SU-DHL-6 (cell line): ENCODE data around the gene MATK.

Experiments
- H2AFZ ChIP-seq: fragments of 200-600 bp; sonication (generic); 2 replicates; pipeline ENCODE4 v1.6.1; 2014; ENCODE audit warnings: low read depth, mild to moderate bottlenecking, moderate library complexity, mixed read lengths, antibody characterized with exemption, low read length; ENCODE audit not compliant: severe bottlenecking
- H3F3A ChIP-seq: fragments of 200-600 bp; shearing (Covaris generic); 2 replicates; pipeline ENCODE4 v1.6.0; 2016; ENCODE audit warnings: antibody characterized with exemption, mild to moderate bottlenecking; ENCODE audit not compliant: insufficient read depth
- H3K27ac ChIP-seq: fragments of 200-600 bp; sonication (generic); 2 replicates; pipeline ENCODE4 v1.5.1; 2016; ENCODE audit warnings: low read depth, mild to moderate bottlenecking, low read length, moderate library complexity, mixed read lengths
- H3K27me3 ChIP-seq: fragments of 200-600 bp; sonication (generic), shearing (Covaris generic); 2 replicates; pipeline ENCODE4 v1.6.0; 2014; ENCODE audit warnings: mild to moderate bottlenecking, low read length
- H3K36me3 ChIP-seq: fragments of 200-600 bp; sonication (generic); 2 replicates; pipeline ENCODE4 v1.6.1; 2014; ENCODE audit warnings: mild to moderate bottlenecking, low read length, mixed read lengths
- H3K4me2 ChIP-seq: fragments of 300-600, 200-600 bp; shearing (Covaris generic), sonication (generic); 2 replicates; pipeline ENCODE4 v1.6.0; 2014; ENCODE audit warnings: low read length, low read depth, mild to moderate bottlenecking; ENCODE audit not compliant: poor library complexity, severe bottlenecking
- H3K4me3 ChIP-seq: fragments of 200-600 bp; sonication (generic); 2 replicates; pipeline ENCODE4 v1.5.1; 2014; ENCODE audit warnings: antibody characterized with exemption, low read length, mild to moderate bottlenecking, mixed read lengths; ENCODE audit not compliant: insufficient read depth, poor library complexity, severe bottlenecking
- H3K79me2 ChIP-seq: fragments of 200-600 bp; sonication (generic); 2 replicates; pipeline ENCODE4 v1.6.1; 2014; ENCODE audit warnings: mild to moderate bottlenecking, low read length, moderate library complexity; ENCODE audit not compliant: insufficient read depth
- H3K9ac ChIP-seq: fragments of 200-600 bp; sonication (generic); 2 replicates; pipeline ENCODE4 v1.7.0; 2014; ENCODE audit warnings: mild to moderate bottlenecking, low read length
- H3K9me2 ChIP-seq: fragments of 200-600 bp; sonication (generic); replicated peaks from 2 replicates; pipeline ENCODE4 v1.6.1; 2014; ENCODE audit warnings: low read length; ENCODE audit not compliant: insufficient read depth
- H3K9me3 ChIP-seq: fragments of 200-600 bp; sonication (generic); 2 replicates; pipeline ENCODE4 v1.6.1; 2014; ENCODE audit warnings: low read length, mixed read lengths; ENCODE audit not compliant: insufficient read depth
- H4K20me1 ChIP-seq: fragments of 200-600 bp; sonication (generic); 2 replicates; pipeline ENCODE4 v1.6.1; 2014; ENCODE audit warnings: low read depth, mild to moderate bottlenecking, antibody characterized with exemption, low read length, moderate library complexity, mixed read lengths
- CTCF ChIP-seq: fragments of 200-600 bp; sonication (generic); IDR thresholded peaks from one replicate; pipeline ENCODE4 v1.5.1; 2017; ENCODE audit warnings: antibody characterized with exemption, mild to moderate bottlenecking, low read length, moderate library complexity; ENCODE audit not compliant: insufficient read depth, poor library complexity, severe bottlenecking
- EZH2phosphoT487 ChIP-seq: fragments of 200-600 bp; sonication (generic), shearing (Covaris generic); conservative IDR thresholded peaks from 2 replicates; pipeline ENCODE4 v1.6.1; 2018; ENCODE audit warnings: mild to moderate bottlenecking, antibody characterized with exemption, low read length, moderate library complexity, mixed read lengths

MATK gene

GRCh38 chr19:3782903-3783302 is 3.3 kb downstream of the MATK start:
- no peak overlapping the region for H3K4me2 ChIP-seq
- H3K9me3 ChIP-seq = peaks cover 11% of the 10 kb centered on the region; the same call in 1 of the 2 replicates
- H2AFZ ChIP-seq = no peak overlapping the region
- H3K27ac ChIP-seq = no peak overlapping the region
- no peaks in the 10 kb centered on the region for H3K36me3 ChIP-seq
- no peaks in the 10 kb centered on the region for H3K9me2 ChIP-seq
- no peaks in the 10 kb centered on the region for H3K79me2 ChIP-seq
- H3K4me3 ChIP-seq = no peak overlapping the region
- H4K20me1 ChIP-seq = no peaks in the 10 kb centered on the region
- TF ChIP-seq CTCF (no peak), EZH2phosphoT487 (no peak)
- no peaks in the 10 kb centered on the region for H3K27me3 ChIP-seq
- no peak overlapping the region for H3K9ac ChIP-seq
- no peaks in the 10 kb centered on the region for H3F3A ChIP-seq

GRCh38 chr19:3782330-3782729 is 3.9 kb downstream of the MATK start:
- no peak overlapping the region for H3K9ac ChIP-seq
- no peaks in the 10 kb centered on the region for H3K36me3 ChIP-seq
- no peaks in the 10 kb centered on the region for H3K9me2 ChIP-seq
- H3F3A ChIP-seq = no peaks in the 10 kb centered on the region
- no peaks in the 10 kb centered on the region for H3K79me2 ChIP-seq
- H3K4me3 ChIP-seq = no peak overlapping the region
- no peaks in the 10 kb centered on the region for H3K27me3 ChIP-seq
- no peak overlapping the region for H3K27ac ChIP-seq
- no peak for TF ChIP-seq CTCF
- TF ChIP-seq EZH2phosphoT487 = no peak
- H2AFZ ChIP-seq = no peak overlapping the region
- H3K9me3 ChIP-seq = peaks cover 11% of the 10 kb centered on the region; the same call in 1 of the 2 replicates
- H4K20me1 ChIP-seq = no peaks in the 10 kb centered on the region
- H3K4me2 ChIP-seq = no peak overlapping the region

GRCh38 chr19:3781603-3782002 is 4.6 kb downstream of the MATK start:
- TF ChIP-seq EZH2phosphoT487 = no peak
- TF ChIP-seq CTCF = no peak
- Histone ChIP-seq H3K27me3 (no peaks in the 10 kb centered on the region), H3K9ac (no peak overlapping the region), H3K4me2 (no peak overlapping the region), H3K9me3 (peaks cover 11% of the 10 kb centered on the region; the same call in 1 of the 2 replicates), H3K79me2 (no peaks in the 10 kb centered on the region), H3K27ac (no peak overlapping the region), H3K4me3 (no peak overlapping the region), H3K9me2 (no peaks in the 10 kb centered on the region), H3F3A (no peaks in the 10 kb centered on the region), H3K36me3 (no peaks in the 10 kb centered on the region), H4K20me1 (no peaks in the 10 kb centered on the region), H2AFZ (no peak overlapping the region)
